Lower leg skin (tissue), 4 donors: ENCODE measurements around the gene PDE1A. TPM values are rescaled to one million over a fixed set of nuclear protein-coding genes. Genes with fewer than 3 reads are reported as not detected.

ENCODE experiments used
- DNase-seq, 2 donors: peaks; one replicate each; pipeline ENCODE4 v3.0.0-alpha.2; 2019; ENCODE audit warnings: low spot score in 2 of 2
- H3K4me3 ChIP-seq: fragments of 200-600 bp; sonication (generic); 2 replicates; pipeline ENCODE4 v1.5.1; 2017; ENCODE audit warnings: mild to moderate bottlenecking, low read depth; ENCODE audit not compliant: poor library complexity, severe bottlenecking
- POLR2A ChIP-seq, 2 donors: fragments of 450-650 bp; IDR thresholded peaks; one replicate each; pipeline ENCODE4 v1.6.1; 2016 to 2017; ENCODE audit warnings: antibody characterized with exemption in 2 of 2, mild to moderate bottlenecking in 1 of 2, moderate library complexity in 1 of 2
- WGBS, 2 donors: methylation state at CpG; one replicate each; pipeline ENCODE4 v1.1.5; 2018; 5-methylcytosine and 5-hydroxymethylcytosine counted together
- intact Hi-C: fragments of 100-400 bp; cut with DNase I; formaldehyde crosslinking; loops from one replicate; pipeline ENCODE4 v1.15.0; 2023; ENCODE audit warnings: low total_unique reads
- total RNA-seq, 4 donors: library from RNA; depleted of rRNA; stranded (reverse); fragments of >200 nt; gene quantifications; one replicate each; pipeline ENCODE4 v1.1.0, GENCODE V29; 2016
- TF ChIP-seq, protein P1 (sequence below), 3 donors: fragments of 450-650 bp; IDR thresholded peaks; one replicate each; pipeline ENCODE4 v1.5.1; 2016; ENCODE audit warnings: antibody characterized with exemption in 3 of 3, mild to moderate bottlenecking in 3 of 3, moderate library complexity in 2 of 3

PDE1A gene
- total RNA-seq, 4 donors from 2014 or later = 0.11 to 4.3 (median 2.2) TPM

DNA sequence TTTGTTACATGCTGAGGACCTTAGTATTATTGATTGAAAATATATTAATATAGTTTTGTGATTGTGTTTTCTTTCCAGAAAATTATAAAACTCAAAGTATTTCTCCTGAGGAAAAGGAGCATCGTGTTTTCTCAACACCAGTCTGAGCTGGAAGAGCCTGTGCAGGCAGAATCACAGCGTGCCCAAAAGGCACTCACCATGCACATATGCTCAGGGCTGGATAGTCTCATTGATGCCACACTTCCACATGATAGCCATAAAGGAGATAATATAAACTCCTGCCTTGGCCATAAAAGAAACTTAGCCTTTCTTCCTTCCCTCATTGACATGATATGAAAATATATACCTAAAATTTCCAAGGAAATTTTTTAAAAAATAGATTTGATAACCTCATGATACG, 4.0 kb downstream of the PDE1A start:
- H3K4me3 ChIP-seq = no peak overlapping the region

DNA sequence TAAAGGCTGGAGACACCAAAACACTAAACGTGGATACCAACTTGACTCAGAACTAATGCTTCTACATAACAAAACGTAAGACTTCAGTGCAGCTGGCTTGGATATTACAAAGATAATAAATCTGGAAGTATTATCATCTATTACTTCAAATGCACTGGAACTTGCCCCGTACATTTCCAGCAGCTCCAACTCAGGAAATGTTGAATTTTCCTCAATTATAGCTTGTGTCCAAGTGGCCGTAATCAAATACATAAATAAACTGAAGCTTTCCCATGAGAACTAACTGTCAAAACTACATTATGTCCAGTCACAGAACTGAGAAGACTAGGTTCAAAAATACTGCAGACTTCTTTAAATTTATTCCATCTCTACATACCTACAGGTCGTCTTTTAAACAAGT, 6.2 kb downstream of the PDE1A start:
- no peak for TF ChIP-seq POLR2A (IDR thresholded peaks at IDR 0.05)
- TF ChIP-seq, protein P1, sequence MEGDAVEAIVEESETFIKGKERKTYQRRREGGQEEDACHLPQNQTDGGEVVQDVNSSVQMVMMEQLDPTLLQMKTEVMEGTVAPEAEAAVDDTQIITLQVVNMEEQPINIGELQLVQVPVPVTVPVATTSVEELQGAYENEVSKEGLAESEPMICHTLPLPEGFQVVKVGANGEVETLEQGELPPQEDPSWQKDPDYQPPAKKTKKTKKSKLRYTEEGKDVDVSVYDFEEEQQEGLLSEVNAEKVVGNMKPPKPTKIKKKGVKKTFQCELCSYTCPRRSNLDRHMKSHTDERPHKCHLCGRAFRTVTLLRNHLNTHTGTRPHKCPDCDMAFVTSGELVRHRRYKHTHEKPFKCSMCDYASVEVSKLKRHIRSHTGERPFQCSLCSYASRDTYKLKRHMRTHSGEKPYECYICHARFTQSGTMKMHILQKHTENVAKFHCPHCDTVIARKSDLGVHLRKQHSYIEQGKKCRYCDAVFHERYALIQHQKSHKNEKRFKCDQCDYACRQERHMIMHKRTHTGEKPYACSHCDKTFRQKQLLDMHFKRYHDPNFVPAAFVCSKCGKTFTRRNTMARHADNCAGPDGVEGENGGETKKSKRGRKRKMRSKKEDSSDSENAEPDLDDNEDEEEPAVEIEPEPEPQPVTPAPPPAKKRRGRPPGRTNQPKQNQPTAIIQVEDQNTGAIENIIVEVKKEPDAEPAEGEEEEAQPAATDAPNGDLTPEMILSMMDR (IDR thresholded peaks at IDR 0.05) = no peak
- intact Hi-C loops = no loop called here
- H3K4me3 ChIP-seq = no peak overlapping the region
- DNase-seq = no peak
- WGBS, 2 donors = 58 to 63% methylated on average over 5 of the region's 5 CpGs

More for the DNA sequence above, 4.0 kb downstream of the PDE1A start:
- intact Hi-C loops = no loop called here
- 70 to 75% methylated on average over 3 of the region's 3 CpGs for WGBS, 2 donors
- DNase-seq = no peak
- no peak for TF ChIP-seq POLR2A (IDR thresholded peaks at IDR 0.05)
- TF ChIP-seq, protein P1 (IDR thresholded peaks at IDR 0.05) = no peak

DNA sequence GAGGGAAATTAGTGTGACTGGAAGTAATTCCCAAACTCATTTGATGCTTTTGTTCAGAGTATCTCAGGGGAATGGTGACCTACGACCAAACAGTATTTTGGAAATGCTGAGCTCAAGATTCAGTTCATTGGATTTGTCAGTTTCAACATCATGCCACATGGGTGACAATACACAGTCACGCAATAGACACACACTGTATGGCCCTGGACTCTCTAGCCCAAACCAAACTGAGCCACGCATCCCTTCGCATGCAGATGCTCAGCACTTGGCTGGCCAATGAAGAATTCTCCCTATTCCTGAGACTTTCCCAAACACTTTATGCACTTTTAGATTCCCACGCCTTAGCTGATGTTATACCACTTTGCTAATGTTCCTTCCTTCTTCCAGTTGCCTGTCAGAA, 10.0 kb downstream of the PDE1A start:
- no peak for TF ChIP-seq POLR2A (IDR thresholded peaks at IDR 0.05)
- TF ChIP-seq, protein P1 (IDR thresholded peaks at IDR 0.05) = no peak
- no peak for DNase-seq
- H3K4me3 ChIP-seq = no peak overlapping the region
- WGBS, 2 donors = 78 to 88% methylated on average over 5 of the region's 5 CpGs
- intact Hi-C loops = no loop called here

DNA sequence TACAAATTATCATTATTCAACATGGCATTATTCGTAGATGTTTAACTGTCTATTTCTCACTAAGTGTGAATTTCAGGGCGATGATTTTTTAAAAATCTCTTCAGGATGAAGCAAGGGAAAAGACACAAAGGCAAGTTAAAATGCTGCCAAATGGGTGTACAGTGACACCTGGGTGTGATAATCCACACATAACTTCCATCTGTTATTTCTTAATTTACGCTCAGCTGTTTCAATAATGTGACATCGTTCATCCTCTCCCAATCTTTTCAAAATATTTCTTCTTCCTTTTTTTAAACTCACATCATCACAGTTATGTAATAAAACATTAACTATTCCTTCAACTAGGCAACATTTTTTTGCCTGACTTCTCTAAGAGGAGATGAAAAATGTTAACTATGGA, 10.6 kb downstream of the PDE1A start:
- TF ChIP-seq, protein P1 (IDR thresholded peaks at IDR 0.05) = no peak
- no peak for TF ChIP-seq POLR2A (IDR thresholded peaks at IDR 0.05)
- WGBS, 2 donors = 79 to 85% methylated on average over 4 of the region's 4 CpGs
- DNase-seq = no peak
- intact Hi-C loops = no loop called here
- no peak overlapping the region for H3K4me3 ChIP-seq

DNA sequence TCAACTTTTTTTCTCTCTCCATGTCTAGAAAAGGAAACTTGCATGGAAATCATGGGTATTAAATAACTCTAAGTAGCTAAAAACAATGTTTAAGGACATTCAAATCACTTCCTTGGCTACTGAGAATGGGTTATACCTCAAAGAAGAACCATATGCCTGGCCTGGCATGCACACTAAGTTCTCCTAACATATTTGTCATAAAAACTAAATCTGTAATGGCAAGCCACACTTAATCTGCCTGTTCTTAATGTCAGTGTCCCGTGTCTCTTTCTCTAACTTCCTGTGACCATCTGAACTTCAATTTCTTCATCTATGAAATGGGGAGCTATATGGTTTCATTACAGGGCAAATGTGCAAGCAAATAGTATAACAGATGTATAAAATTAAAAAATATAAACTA, 11.1 kb downstream of the PDE1A start:
- intact Hi-C loops = no loop called here
- no peak overlapping the region for H3K4me3 ChIP-seq
- TF ChIP-seq POLR2A (IDR thresholded peaks at IDR 0.05) = no peak
- TF ChIP-seq, protein P1 (IDR thresholded peaks at IDR 0.05) = no peak
- no peak for DNase-seq
- 67 to 71% methylated on average over 1 of the region's 1 CpG for WGBS, 2 donors

DNA sequence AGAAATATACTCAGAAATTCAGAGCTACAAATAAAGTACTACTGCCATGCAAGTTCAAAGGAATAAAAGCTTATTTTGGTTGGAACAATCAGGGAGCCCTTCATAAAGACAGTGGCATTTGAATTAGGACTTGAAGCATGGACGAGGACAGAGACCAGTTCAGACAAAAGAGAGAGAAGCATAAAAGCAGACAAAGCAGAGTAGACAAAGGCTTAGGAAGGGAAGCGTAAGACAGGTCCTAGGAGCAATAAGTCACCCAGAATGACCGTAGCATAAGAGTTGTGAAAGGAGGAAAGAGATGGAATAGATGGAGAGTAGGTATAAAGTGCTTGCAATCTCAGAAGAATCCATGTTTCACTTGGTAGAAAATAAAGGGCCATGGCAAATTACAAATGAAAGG, 14.0 kb downstream of the PDE1A start:
- no peak for DNase-seq
- no peak for TF ChIP-seq POLR2A (IDR thresholded peaks at IDR 0.05)
- TF ChIP-seq, protein P1 (IDR thresholded peaks at IDR 0.05) = no peak
- no peak overlapping the region for H3K4me3 ChIP-seq
- 79 to 88% methylated on average over 3 of the region's 3 CpGs for WGBS, 2 donors
- intact Hi-C loops = no loop called here
